Heart left ventricle (tissue), 13 donors: ENCODE measurements around the gene KHDC4.

Experiments used
- POLR2A ChIP-seq, 2 donors: fragments of 450-650 bp; IDR thresholded peaks; one replicate each; pipeline ENCODE4 v1.6.1; 2017; ENCODE audit warnings: antibody characterized with exemption in 2 of 2, mild to moderate bottlenecking in 2 of 2, moderate library complexity in 2 of 2
- TF ChIP-seq, protein P1 (sequence below), 12 donors: fragments of 200-600 bp; sonication (generic) in 4 of 12; IDR thresholded peaks; one replicate each; pipeline versions ENCODE4 v1.5.0 to v1.8.0; 2018 to 2022; ENCODE audit warnings: antibody characterized with exemption in 12 of 12, mild to moderate bottlenecking in 5 of 12
- donor health status: ischemic (EF 13 %, LVEDD 7.1; RV severe dilation, severe dysfunction).
- donor health status: DM: no; HTN: yes; CAD: no.
- donor health status: DM: no; HTN: no; CAD: no.
- donor health status: ischemic (EF 25% LVEDD 6.9; RV normal size, moderate dysfunction).
- donor health status: ischemic (EF 25% LVEDD 5.7; RV mildly dilated, moderate dysfunction).
- donor health status: ischemic (EF 35%, LVEDD 5.7; RV mildly dilated, moderate dysfunction).
- donor health status: nonischemic (EF 11% LVEDD 7.7; RV severe dilation, severe dysfunction).
- donor health status: DM: yes; HTN: yes; CAD: no.
- donor health status: PGD.
- donor health status: ischemic (EF 29% LVEDD 5.4; RV normal size, mild dysfunction).
- donor health status: nonischemic (EF 23%, LVEDD 6.1; RV moderate dilation, normal function).

DNA sequence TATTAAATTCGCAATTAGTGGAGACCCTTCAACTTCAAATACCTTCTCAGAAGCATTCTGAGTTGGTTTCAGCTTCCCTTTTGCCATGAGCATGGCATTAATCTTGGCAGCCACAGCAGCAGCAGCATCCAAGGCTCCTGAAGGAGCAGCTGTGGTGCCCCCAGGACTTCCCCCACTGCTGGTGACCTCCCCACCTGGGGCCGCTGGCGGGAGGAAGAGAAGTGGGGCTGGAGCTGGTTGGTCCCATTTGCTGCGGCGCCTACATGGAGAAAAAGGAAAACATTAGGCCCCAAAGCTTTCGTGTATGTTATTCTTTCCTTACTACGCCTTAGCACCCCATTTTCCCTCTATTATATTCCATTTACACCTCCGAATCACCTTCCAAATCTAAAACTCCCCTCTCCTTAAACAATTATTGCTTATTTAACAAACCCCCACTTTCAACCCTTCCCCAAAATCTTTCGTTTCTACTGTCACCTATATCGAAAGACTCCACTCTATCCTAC is 569 bp downstream of the KHDC4 start:
- TF ChIP-seq, protein P1, sequence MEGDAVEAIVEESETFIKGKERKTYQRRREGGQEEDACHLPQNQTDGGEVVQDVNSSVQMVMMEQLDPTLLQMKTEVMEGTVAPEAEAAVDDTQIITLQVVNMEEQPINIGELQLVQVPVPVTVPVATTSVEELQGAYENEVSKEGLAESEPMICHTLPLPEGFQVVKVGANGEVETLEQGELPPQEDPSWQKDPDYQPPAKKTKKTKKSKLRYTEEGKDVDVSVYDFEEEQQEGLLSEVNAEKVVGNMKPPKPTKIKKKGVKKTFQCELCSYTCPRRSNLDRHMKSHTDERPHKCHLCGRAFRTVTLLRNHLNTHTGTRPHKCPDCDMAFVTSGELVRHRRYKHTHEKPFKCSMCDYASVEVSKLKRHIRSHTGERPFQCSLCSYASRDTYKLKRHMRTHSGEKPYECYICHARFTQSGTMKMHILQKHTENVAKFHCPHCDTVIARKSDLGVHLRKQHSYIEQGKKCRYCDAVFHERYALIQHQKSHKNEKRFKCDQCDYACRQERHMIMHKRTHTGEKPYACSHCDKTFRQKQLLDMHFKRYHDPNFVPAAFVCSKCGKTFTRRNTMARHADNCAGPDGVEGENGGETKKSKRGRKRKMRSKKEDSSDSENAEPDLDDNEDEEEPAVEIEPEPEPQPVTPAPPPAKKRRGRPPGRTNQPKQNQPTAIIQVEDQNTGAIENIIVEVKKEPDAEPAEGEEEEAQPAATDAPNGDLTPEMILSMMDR (IDR thresholded peaks at IDR 0.05), result no peak
- no peak for TF ChIP-seq POLR2A (IDR thresholded peaks at IDR 0.05)
